T-helper 22 cell (primary cell): Measurements from ENCODE around the gene ATP1B4.

Source experiments
- DNase-seq: peaks from one replicate; pipeline ENCODE4 v3.0.0-alpha.2; 2020; ENCODE audit warnings: low read depth

Gene ATP1B4

GRCh38 chrX:120377179-120377578 is 15.3 kb downstream of the ATP1B4 start:
- no peak for DNase-seq

GRCh38 chrX:120377715-120378114 is 15.8 kb downstream of the ATP1B4 start:
- DNase-seq: no peak

- no peak for DNase-seq
Observed at GRCh38 chrX:120378570-120378969, 16.7 kb downstream of the ATP1B4 start.

GRCh38 chrX:120379937-120380681 is 18.2 kb downstream of the ATP1B4 start:
- DNase-seq: no peak

GRCh38 chrX:120380699-120381098 is 18.8 kb downstream of the ATP1B4 start:
- no peak for DNase-seq

GRCh38 chrX:120401301-120401700 is 39.4 kb downstream of the ATP1B4 start:
- no peak for DNase-seq

GRCh38 chrX:120402369-120402768 is 40.5 kb downstream of the ATP1B4 start:
- no peak for DNase-seq

GRCh38 chrX:120406638-120407037 is 44.7 kb downstream of the ATP1B4 start:
- no peak for DNase-seq

- no peak for DNase-seq
Observed at GRCh38 chrX:120408168-120408567, 46.3 kb downstream of the ATP1B4 start.

GRCh38 chrX:120419463-120419862 is 57.6 kb downstream of the ATP1B4 start:
- DNase-seq: no peak

GRCh38 chrX:120426599-120426998 is 64.7 kb downstream of the ATP1B4 start:
- DNase-seq: no peak

GRCh38 chrX:120428309-120428708 is 66.4 kb downstream of the ATP1B4 start:
- no peak for DNase-seq

GRCh38 chrX:120429776-120430540 is 68.1 kb downstream of the ATP1B4 start:
- no peak for DNase-seq
